Gastrocnemius medialis (tissue), 4 donors: Measurements from ENCODE around the gene CELSR2.

Source experiments
- POLR2A ChIP-seq, 2 donors: fragments of 450-650 bp; IDR thresholded peaks; one replicate each; pipeline ENCODE4 v1.6.1; 2017; ENCODE audit warnings: antibody characterized with exemption in 2 of 2, mild to moderate bottlenecking in 2 of 2, moderate library complexity in 2 of 2
- TF ChIP-seq, protein P1 (sequence below), 5 experiments: fragments of 450-650 bp in 3 of 5; fragments of 200-600 bp in 2 of 5; sonication (generic) in 2 of 5; IDR thresholded peaks in 4 of 5; conservative IDR thresholded peaks in 1 of 5; 1 replicate in 4 of 5; 2 replicates in 1 of 5; pipeline ENCODE4 v1.5.1; 2016 to 2019; ENCODE audit warnings: antibody characterized with exemption in 5 of 5, mild to moderate bottlenecking in 3 of 5, moderate library complexity in 3 of 5

DNA sequence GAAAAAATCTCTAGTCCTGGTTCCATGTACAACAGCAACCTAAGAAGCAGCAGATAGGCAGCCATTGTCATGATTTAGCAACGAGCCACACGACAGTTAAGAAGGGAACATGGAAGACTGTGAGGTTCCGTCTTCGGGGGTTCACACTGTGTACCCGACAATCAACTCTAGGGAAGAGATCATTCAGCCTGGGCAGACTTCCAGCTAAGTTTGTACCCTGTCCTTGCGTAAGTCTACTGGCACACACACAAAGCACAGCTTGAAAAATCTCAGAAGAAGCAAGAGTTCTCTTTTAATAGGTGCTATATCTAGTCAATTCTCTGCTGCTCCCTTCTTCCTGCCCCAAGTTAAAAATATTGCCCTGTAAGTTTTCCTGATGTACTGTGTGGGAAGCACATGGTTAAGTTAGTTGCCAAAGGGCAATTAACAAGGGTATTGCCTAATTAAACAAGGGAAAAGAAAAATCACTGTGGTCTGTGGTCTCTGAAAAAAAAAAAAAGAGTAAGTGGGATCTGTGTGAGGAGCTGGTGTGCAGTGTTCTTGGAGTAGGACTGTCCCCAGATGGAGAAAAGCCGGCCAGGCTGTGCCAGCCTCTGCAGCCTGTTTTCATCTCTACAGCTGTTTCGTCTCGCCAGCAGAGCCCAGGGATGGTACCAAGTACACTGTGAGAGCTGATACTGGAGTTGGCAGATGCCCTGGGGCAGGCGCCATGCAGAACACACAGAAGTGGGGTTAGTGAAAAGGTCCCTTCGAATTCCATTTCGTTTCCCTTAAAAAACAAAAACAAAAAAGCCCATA lies 63.8 kb downstream of the CELSR2 start:
- TF ChIP-seq, protein P1, sequence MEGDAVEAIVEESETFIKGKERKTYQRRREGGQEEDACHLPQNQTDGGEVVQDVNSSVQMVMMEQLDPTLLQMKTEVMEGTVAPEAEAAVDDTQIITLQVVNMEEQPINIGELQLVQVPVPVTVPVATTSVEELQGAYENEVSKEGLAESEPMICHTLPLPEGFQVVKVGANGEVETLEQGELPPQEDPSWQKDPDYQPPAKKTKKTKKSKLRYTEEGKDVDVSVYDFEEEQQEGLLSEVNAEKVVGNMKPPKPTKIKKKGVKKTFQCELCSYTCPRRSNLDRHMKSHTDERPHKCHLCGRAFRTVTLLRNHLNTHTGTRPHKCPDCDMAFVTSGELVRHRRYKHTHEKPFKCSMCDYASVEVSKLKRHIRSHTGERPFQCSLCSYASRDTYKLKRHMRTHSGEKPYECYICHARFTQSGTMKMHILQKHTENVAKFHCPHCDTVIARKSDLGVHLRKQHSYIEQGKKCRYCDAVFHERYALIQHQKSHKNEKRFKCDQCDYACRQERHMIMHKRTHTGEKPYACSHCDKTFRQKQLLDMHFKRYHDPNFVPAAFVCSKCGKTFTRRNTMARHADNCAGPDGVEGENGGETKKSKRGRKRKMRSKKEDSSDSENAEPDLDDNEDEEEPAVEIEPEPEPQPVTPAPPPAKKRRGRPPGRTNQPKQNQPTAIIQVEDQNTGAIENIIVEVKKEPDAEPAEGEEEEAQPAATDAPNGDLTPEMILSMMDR (IDR thresholded peaks at IDR 0.05 in 4 of 5, conservative IDR thresholded peaks at IDR 0.05 in 1 of 5) = no peak
- TF ChIP-seq POLR2A (IDR thresholded peaks at IDR 0.05) = no peak
